AG10803 (cell line): ENCODE measurements around the gene RBM39.

Experiments used
- DNase-seq: peaks from one replicate; pipeline ENCODE4 v3.0.0; 2010; ENCODE audit warnings: low read depth
- H3K4me3 ChIP-seq: 2 replicates; pipeline ENCODE4 v1.5.1; 2011; ENCODE audit warnings: mild to moderate bottlenecking, low read length, control low read depth
- CTCF ChIP-seq: conservative IDR thresholded peaks from 2 replicates; pipeline ENCODE4 v1.5.1; 2011; ENCODE audit warnings: mild to moderate bottlenecking, low read length, control low read depth, inconsistent platforms

RBM39 gene

GRCh38 chr20:35773154-35773751, 31.2 kb upstream of the RBM39 start:
- H3K4me3 ChIP-seq, result peak overlapping the region; percentile 94
- TF ChIP-seq CTCF, result no peak
- no peak for DNase-seq

- H3K4me3 ChIP-seq, result peak overlapping the region; percentile 94
- TF ChIP-seq CTCF, result no peak
- DNase-seq, result no peak
Observed at GRCh38 chr20:35772563-35773058, 30.6 kb upstream of the RBM39 start.

- DNase-seq, result peak; percentile 97
- peak within 1 kb of the TSS; percentile 94 for H3K4me3 ChIP-seq
- no peak for TF ChIP-seq CTCF
Observed at GRCh38 chr20:35771689-35772562, 29.9 kb upstream of the RBM39 start, which contains the start of gene PHF20. TSS of gene PHF20 (plus strand) at chr20:35772015. CDS start at chr20:35801523, 29,508 bp downstream.

GRCh38 chr20:35771367-35771688, 29.3 kb upstream of the RBM39 start:
- no peak for DNase-seq
- no peak for TF ChIP-seq CTCF
- peak overlapping the region; percentile 53 for H3K4me3 ChIP-seq

GRCh38 chr20:35768731-35769664, 26.9 kb upstream of the RBM39 start:
- DNase-seq, result peak; percentile 99
- no peak overlapping the region for H3K4me3 ChIP-seq
- TF ChIP-seq CTCF, result no peak

GRCh38 chr20:35767683-35768481, 25.8 kb upstream of the RBM39 start:
- no peak overlapping the region for H3K4me3 ChIP-seq
- TF ChIP-seq CTCF, result no peak
- DNase-seq, result peak; percentile 44
